Fibroblast of skin of right biceps (primary cell): ENCODE results near the gene USH1C.

ENCODE experiments used
- DNase-seq: peaks from one replicate; pipeline ENCODE4 v3.0.0-alpha.2; 2013

The USH1C gene

GRCh38 chr11:17544181-17544622, at the start of gene USH1C:
Gene USH1C (minus strand): TSS chr11:17544416. CDS start chr11:17544307, 109 bp downstream.
- no peak for DNase-seq

- no peak for DNase-seq
Measured at GRCh38 chr11:17593466-17594245, 49.4 kb upstream of the USH1C start.

GRCh38 chr11:17591293-17591692, 47.1 kb upstream of the USH1C start:
- DNase-seq: no peak

- DNase-seq: no peak
Measured at GRCh38 chr11:17590463-17590862, 46.2 kb upstream of the USH1C start.

GRCh38 chr11:17588721-17589120, 44.5 kb upstream of the USH1C start:
- DNase-seq: no peak

- DNase-seq: no peak
Measured at GRCh38 chr11:17588166-17588565, 44.0 kb upstream of the USH1C start.

GRCh38 chr11:17585911-17586695, 41.9 kb upstream of the USH1C start:
- DNase-seq: no peak

- no peak for DNase-seq
Measured at GRCh38 chr11:17581732-17582053, 37.5 kb upstream of the USH1C start.

- DNase-seq: no peak
Measured at GRCh38 chr11:17581036-17581731, 37.0 kb upstream of the USH1C start.

GRCh38 chr11:17580271-17580670, 36.1 kb upstream of the USH1C start:
- no peak for DNase-seq

GRCh38 chr11:17579451-17579850, 35.2 kb upstream of the USH1C start:
- DNase-seq: no peak

GRCh38 chr11:17578958-17579357, 34.7 kb upstream of the USH1C start:
- DNase-seq: no peak

GRCh38 chr11:17578296-17578695, 34.1 kb upstream of the USH1C start:
- DNase-seq: no peak

- DNase-seq: no peak
Measured at GRCh38 chr11:17575431-17576425, 31.5 kb upstream of the USH1C start.

GRCh38 chr11:17574141-17575091, 30.2 kb upstream of the USH1C start:
- no peak for DNase-seq

GRCh38 chr11:17573526-17573925, 29.3 kb upstream of the USH1C start:
- DNase-seq: no peak

- DNase-seq: no peak
Measured at GRCh38 chr11:17572791-17573460, 28.7 kb upstream of the USH1C start.

GRCh38 chr11:17572359-17572690, 28.1 kb upstream of the USH1C start:
- DNase-seq: no peak

- DNase-seq: no peak
Measured at GRCh38 chr11:17571431-17572358, 27.5 kb upstream of the USH1C start.

GRCh38 chr11:17570034-17570433, 25.8 kb upstream of the USH1C start:
- no peak for DNase-seq
